ENCODE measurements around the gene NEK6.

DNA sequence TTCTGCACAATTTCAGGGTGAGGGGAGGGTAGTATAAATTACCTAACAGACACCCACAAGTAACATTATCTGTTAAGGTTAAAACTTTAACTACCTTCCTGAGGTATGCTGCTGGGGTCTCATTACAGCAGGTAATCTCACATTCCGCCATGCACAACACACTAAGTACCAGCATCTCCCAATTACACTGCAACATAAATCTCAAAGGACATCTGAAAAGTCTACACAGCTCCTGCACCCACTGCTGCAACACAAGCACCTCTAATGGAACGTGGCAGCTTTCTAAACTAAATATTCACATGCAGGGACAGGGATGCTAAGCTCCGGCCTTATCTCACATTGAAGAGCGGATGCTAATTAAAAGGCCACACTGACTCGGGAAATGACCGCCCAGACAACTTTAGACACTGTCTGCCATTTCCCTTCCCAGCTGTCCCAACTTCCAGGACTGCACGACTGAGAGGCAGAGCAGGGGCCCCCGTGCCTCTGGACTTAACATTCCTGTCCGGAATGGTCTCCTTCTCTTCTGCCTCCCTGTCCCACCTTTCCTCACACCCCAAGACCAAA lies 111.6 kb downstream of the NEK6 start:
- TF ChIP-seq POLR2A (IDR thresholded peaks at IDR 0.05) = no peak
- TF ChIP-seq, protein P1, sequence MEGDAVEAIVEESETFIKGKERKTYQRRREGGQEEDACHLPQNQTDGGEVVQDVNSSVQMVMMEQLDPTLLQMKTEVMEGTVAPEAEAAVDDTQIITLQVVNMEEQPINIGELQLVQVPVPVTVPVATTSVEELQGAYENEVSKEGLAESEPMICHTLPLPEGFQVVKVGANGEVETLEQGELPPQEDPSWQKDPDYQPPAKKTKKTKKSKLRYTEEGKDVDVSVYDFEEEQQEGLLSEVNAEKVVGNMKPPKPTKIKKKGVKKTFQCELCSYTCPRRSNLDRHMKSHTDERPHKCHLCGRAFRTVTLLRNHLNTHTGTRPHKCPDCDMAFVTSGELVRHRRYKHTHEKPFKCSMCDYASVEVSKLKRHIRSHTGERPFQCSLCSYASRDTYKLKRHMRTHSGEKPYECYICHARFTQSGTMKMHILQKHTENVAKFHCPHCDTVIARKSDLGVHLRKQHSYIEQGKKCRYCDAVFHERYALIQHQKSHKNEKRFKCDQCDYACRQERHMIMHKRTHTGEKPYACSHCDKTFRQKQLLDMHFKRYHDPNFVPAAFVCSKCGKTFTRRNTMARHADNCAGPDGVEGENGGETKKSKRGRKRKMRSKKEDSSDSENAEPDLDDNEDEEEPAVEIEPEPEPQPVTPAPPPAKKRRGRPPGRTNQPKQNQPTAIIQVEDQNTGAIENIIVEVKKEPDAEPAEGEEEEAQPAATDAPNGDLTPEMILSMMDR (IDR thresholded peaks at IDR 0.05) = no peak

Measured in testis (tissue), 2 donors.